HG02678 (cell line): Measurements from ENCODE around the gene POU3F2.

Source experiments
- ATAC-seq: cut with Tn5 transposase; IDR thresholded peaks from one replicate; pipeline ENCODE4 v1.9.1; 2021; ENCODE audit warnings: mild to moderate bottlenecking, moderate library complexity; ENCODE audit not compliant: unreplicated experiment

POU3F2 gene

GRCh38 chr6:98834060-98835031, at the start of gene POU3F2:
POU3F2 (plus strand) TSS chr6:98834574; CDS start chr6:98834874, 300 bp downstream.
- peak; percentile 60 for ATAC-seq

GRCh38 chr6:98787435-98787834, 46.9 kb upstream of the POU3F2 start:
- no peak for ATAC-seq

- no peak for ATAC-seq
Observed at GRCh38 chr6:98787961-98788360, 46.4 kb upstream of the POU3F2 start.

GRCh38 chr6:98794307-98794842, 40.0 kb upstream of the POU3F2 start:
- ATAC-seq, result no peak

GRCh38 chr6:98797217-98797994, 37.0 kb upstream of the POU3F2 start:
- ATAC-seq, result no peak

GRCh38 chr6:98800866-98801265, 33.5 kb upstream of the POU3F2 start:
- ATAC-seq, result no peak

- ATAC-seq, result no peak
Observed at GRCh38 chr6:98808541-98809210, 25.7 kb upstream of the POU3F2 start.

GRCh38 chr6:98812220-98812619, 22.2 kb upstream of the POU3F2 start:
- ATAC-seq, result no peak

- ATAC-seq, result no peak
Observed at GRCh38 chr6:98816799-98817198, 17.6 kb upstream of the POU3F2 start.

- no peak for ATAC-seq
Observed at GRCh38 chr6:98821756-98822405, 12.5 kb upstream of the POU3F2 start.

- no peak for ATAC-seq
Observed at GRCh38 chr6:98823428-98824161, 10.8 kb upstream of the POU3F2 start.

GRCh38 chr6:98824162-98824901, 10.0 kb upstream of the POU3F2 start:
- ATAC-seq, result no peak

GRCh38 chr6:98824902-98825599, 9.3 kb upstream of the POU3F2 start:
- ATAC-seq, result no peak

- no peak for ATAC-seq
Observed at GRCh38 chr6:98825600-98826230, 8.7 kb upstream of the POU3F2 start.

GRCh38 chr6:98827295-98828159, 6.8 kb upstream of the POU3F2 start:
- no peak for ATAC-seq

GRCh38 chr6:98828211-98828788, 6.1 kb upstream of the POU3F2 start:
- no peak for ATAC-seq

- ATAC-seq, result no peak
Observed at GRCh38 chr6:98828941-98829411, 5.4 kb upstream of the POU3F2 start.
